ENCODE data around the gene VPS26C.

DNA sequence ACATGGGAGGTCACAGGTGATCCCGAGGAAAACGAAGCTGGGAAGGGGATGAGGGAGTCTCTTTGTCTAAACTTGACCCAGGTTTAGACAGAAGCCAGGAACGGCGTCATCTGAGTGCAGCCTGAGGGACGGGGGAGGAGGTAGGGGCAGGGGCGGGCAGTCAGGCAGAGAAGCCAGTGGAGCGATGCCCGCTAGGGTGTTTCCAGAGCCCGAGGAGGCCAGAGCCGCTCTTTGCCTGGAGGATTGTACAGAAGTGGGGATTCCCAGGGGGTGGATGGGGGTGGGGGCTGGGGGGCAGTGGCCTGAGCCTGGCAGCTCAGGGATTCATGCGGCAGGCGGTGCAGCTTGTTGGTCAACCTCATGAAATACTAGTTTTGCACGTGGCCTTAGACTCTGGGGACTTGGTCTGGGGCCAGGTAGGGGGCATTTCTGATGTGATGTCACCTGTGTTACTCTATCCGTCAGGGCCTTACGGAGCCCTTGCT, 58.4 kb downstream of the VPS26C start:
- TF ChIP-seq, protein P1, sequence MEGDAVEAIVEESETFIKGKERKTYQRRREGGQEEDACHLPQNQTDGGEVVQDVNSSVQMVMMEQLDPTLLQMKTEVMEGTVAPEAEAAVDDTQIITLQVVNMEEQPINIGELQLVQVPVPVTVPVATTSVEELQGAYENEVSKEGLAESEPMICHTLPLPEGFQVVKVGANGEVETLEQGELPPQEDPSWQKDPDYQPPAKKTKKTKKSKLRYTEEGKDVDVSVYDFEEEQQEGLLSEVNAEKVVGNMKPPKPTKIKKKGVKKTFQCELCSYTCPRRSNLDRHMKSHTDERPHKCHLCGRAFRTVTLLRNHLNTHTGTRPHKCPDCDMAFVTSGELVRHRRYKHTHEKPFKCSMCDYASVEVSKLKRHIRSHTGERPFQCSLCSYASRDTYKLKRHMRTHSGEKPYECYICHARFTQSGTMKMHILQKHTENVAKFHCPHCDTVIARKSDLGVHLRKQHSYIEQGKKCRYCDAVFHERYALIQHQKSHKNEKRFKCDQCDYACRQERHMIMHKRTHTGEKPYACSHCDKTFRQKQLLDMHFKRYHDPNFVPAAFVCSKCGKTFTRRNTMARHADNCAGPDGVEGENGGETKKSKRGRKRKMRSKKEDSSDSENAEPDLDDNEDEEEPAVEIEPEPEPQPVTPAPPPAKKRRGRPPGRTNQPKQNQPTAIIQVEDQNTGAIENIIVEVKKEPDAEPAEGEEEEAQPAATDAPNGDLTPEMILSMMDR (IDR thresholded peaks at IDR 0.05) = no peak
- TF ChIP-seq POLR2AphosphoS5 (IDR thresholded peaks at IDR 0.05) (no peak), POLR2A (IDR thresholded peaks at IDR 0.05) (no peak), EP300 (IDR thresholded peaks at IDR 0.05) (no peak)
